ENCODE results near the gene TMEM41B. TPM values are rescaled to one million over a fixed set of nuclear protein-coding genes. Genes with fewer than 3 reads are reported as not detected.

Gene TMEM41B
- total and polyA plus RNA-seq, 2 donors (not counting 1 experiment from before 2014, with no cell fraction given) = 43.7 to 59.1 TPM

DNA sequence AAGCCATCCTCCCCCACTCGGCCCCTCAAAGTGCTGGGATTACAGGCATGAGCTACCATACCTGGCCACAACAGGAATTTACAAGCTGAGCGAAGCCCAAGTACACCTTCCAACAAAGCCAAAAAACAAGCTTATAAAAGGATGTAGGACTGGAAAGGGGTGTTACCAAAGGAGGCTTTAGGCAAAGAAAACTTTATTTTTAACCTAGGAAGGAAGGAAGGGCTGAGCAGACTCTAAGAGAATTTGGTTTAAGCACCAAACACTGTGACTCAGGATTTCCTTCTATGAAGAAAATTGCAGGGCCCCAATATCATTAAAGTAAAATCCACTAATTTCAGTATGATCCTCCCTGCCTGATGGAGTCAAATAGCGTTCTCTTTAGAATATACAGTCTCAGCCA is 61.3 kb downstream of the TMEM41B start:
- H3K27ac ChIP-seq (ENCODE audit: insufficient read depth, low read length) = no peak overlapping the region
- TF ChIP-seq EZH2 (IDR thresholded peaks at IDR 0.05; ENCODE audit: low read length, missing control alignments) = no peak
- TF ChIP-seq, protein P1, sequence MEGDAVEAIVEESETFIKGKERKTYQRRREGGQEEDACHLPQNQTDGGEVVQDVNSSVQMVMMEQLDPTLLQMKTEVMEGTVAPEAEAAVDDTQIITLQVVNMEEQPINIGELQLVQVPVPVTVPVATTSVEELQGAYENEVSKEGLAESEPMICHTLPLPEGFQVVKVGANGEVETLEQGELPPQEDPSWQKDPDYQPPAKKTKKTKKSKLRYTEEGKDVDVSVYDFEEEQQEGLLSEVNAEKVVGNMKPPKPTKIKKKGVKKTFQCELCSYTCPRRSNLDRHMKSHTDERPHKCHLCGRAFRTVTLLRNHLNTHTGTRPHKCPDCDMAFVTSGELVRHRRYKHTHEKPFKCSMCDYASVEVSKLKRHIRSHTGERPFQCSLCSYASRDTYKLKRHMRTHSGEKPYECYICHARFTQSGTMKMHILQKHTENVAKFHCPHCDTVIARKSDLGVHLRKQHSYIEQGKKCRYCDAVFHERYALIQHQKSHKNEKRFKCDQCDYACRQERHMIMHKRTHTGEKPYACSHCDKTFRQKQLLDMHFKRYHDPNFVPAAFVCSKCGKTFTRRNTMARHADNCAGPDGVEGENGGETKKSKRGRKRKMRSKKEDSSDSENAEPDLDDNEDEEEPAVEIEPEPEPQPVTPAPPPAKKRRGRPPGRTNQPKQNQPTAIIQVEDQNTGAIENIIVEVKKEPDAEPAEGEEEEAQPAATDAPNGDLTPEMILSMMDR (conservative IDR thresholded peaks at IDR 0.05 in 1 of 2, IDR thresholded peaks at IDR 0.05 in 1 of 2; ENCODE audit: low read depth in 1 of 2, low read length in 2 of 2) = no peak
- no peak overlapping the region for H3K4me2 ChIP-seq (ENCODE audit: extremely low read depth, insufficient read depth, low read length)
- no peaks in the 10 kb centered on the region for H3K27me3 ChIP-seq (ENCODE audit: control insufficient read depth, insufficient read depth, low read length)
- DNase-seq (ENCODE audit: low read depth in 2 of 2) = no peak
- no peak overlapping the region for H2AFZ ChIP-seq (ENCODE audit: low read length)
- H3K9me3 ChIP-seq (ENCODE audit: control insufficient read depth, insufficient read depth, low read depth, low read length) = no peaks in the 10 kb centered on the region
- peaks cover 71% of the 10 kb centered on the region for H3K79me2 ChIP-seq (ENCODE audit: control insufficient read depth, insufficient read depth, low read length)
- no peaks in the 10 kb centered on the region for H3K4me1 ChIP-seq (ENCODE audit: control insufficient read depth, extremely low read depth, insufficient read depth, low read length)
- H3K9ac ChIP-seq (ENCODE audit: insufficient read depth, low read length) = no peak overlapping the region
- no peaks in the 10 kb centered on the region for H3K36me3 ChIP-seq (ENCODE audit: control insufficient read depth, insufficient read depth, low read length)
- H4K20me1 ChIP-seq (ENCODE audit: control insufficient read depth, extremely low read depth, insufficient read depth, low read length) = no peaks in the 10 kb centered on the region
- H3K4me3 ChIP-seq (replicated peaks in 1 of 4; ENCODE audit: control extremely low read depth in 1 of 4, insufficient read depth in 1 of 4, low read depth in 3 of 4, low read length in 4 of 4) = no peak overlapping the region

DNA sequence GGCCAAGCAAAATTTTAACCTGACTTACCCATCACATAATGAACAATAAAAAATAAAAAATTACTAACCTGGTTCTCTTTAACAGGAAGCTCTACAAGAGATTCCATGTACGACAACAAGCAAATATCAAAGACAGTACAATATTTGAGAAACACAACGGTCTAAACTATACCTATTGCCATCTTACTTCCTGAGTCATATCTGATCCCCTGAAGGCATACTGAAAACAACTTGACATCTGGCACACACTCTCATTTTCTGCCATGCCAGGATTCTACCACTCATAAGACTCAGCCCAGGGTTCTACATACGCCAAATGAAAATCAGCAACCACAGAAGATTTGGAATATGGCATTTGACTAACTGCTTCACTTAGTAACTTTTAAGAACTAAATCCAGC is 63.1 kb downstream of the TMEM41B start:
- Histone ChIP-seq H3K9ac (ENCODE audit: insufficient read depth, low read length) (no peak overlapping the region), H3K4me2 (ENCODE audit: extremely low read depth, insufficient read depth, low read length) (no peak overlapping the region), H3K36me3 (ENCODE audit: control insufficient read depth, insufficient read depth, low read length) (no peaks in the 10 kb centered on the region), H3K9me3 (ENCODE audit: control insufficient read depth, insufficient read depth, low read depth, low read length) (no peaks in the 10 kb centered on the region), H3K27me3 (ENCODE audit: control insufficient read depth, insufficient read depth, low read length) (no peaks in the 10 kb centered on the region), H3K27ac (ENCODE audit: insufficient read depth, low read length) (no peak overlapping the region), H4K20me1 (ENCODE audit: control insufficient read depth, extremely low read depth, insufficient read depth, low read length) (no peaks in the 10 kb centered on the region), H3K79me2 (ENCODE audit: control insufficient read depth, insufficient read depth, low read length) (peaks cover 73% of the 10 kb centered on the region), H3K4me3 (replicated peaks in 1 of 4; ENCODE audit: control extremely low read depth in 1 of 4, insufficient read depth in 1 of 4, low read depth in 3 of 4, low read length in 4 of 4) (no peak overlapping the region), H3K4me1 (ENCODE audit: control insufficient read depth, extremely low read depth, insufficient read depth, low read length) (no peaks in the 10 kb centered on the region), H2AFZ (ENCODE audit: low read length) (no peak overlapping the region)
- DNase-seq (ENCODE audit: low read depth in 2 of 2) = no peak
- TF ChIP-seq EZH2 (IDR thresholded peaks at IDR 0.05; ENCODE audit: low read length, missing control alignments) = no peak
- TF ChIP-seq, protein P1 (conservative IDR thresholded peaks at IDR 0.05 in 1 of 2, IDR thresholded peaks at IDR 0.05 in 1 of 2; ENCODE audit: low read depth in 1 of 2, low read length in 2 of 2) = no peak

DNA sequence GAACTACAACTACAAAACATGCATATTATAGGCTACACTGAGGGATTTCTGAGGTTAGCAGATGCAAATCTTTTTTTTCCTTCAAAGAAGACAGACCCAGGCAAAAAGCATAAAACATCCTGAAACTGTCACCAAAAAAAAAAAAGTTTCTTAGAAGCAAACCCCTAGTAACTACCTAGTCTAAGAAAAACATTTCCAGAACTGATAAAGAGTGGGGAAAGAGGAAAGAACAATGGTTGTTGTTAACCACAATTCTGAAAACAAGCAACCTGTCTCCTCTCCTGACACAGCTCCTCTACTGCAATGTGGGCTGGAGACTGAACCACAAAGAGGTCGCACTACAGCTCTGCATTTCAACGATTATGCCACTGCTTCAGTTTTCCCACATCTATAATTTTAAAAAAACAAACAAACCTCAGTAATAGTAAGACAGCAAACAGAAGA is 64.2 kb downstream of the TMEM41B start:
- Histone ChIP-seq H3K9ac (ENCODE audit: insufficient read depth, low read length) (no peak overlapping the region), H3K4me3 (replicated peaks in 1 of 4; ENCODE audit: control extremely low read depth in 1 of 4, insufficient read depth in 1 of 4, low read depth in 3 of 4, low read length in 4 of 4) (no peak overlapping the region), H3K9me3 (ENCODE audit: control insufficient read depth, insufficient read depth, low read depth, low read length) (no peaks in the 10 kb centered on the region), H3K4me1 (ENCODE audit: control insufficient read depth, extremely low read depth, insufficient read depth, low read length) (no peaks in the 10 kb centered on the region), H4K20me1 (ENCODE audit: control insufficient read depth, extremely low read depth, insufficient read depth, low read length) (no peaks in the 10 kb centered on the region), H3K27ac (ENCODE audit: insufficient read depth, low read length) (no peak overlapping the region), H3K4me2 (ENCODE audit: extremely low read depth, insufficient read depth, low read length) (no peak overlapping the region), H3K79me2 (ENCODE audit: control insufficient read depth, insufficient read depth, low read length) (peaks cover 75% of the 10 kb centered on the region), H3K36me3 (ENCODE audit: control insufficient read depth, insufficient read depth, low read length) (no peaks in the 10 kb centered on the region), H2AFZ (ENCODE audit: low read length) (no peak overlapping the region), H3K27me3 (ENCODE audit: control insufficient read depth, insufficient read depth, low read length) (no peaks in the 10 kb centered on the region)
- no peak for TF ChIP-seq EZH2 (IDR thresholded peaks at IDR 0.05; ENCODE audit: low read length, missing control alignments)
- TF ChIP-seq, protein P1 (conservative IDR thresholded peaks at IDR 0.05 in 1 of 2, IDR thresholded peaks at IDR 0.05 in 1 of 2; ENCODE audit: low read depth in 1 of 2, low read length in 2 of 2) = no peak
- DNase-seq (ENCODE audit: low read depth in 2 of 2) = peak in 1 of 2 donors; percentile 71
